Measurements from ENCODE around the gene NKD1.

NKD1 gene

DNA sequence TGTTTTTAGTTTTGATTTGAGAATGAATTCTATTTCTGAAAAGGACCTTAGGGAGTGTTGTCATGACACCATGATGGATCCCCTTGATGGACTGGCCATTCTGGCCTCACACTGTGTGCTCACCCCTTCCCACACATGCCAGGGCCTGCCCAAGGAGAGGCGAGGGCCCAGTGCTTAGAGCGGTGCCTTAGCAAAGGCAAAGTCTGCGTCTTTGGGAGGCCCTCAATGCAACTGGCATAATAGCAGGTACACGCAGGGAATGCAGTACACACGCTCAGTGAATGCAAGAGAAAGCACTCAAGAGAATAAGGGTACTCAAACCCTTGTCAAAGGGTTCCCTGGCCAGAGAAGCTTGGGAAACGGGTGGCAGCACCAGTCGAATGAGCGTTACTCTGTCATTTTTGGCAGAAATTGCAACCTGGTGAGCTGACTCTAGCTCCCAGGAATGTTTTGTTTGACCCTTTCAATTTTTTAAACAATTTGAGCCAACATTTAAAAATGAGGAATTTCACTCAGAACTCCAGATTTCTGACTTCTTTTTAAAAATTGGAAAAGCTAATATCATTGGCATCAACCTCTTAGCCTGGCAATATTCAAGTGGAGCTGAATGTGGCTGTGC lies 32.1 kb downstream of the NKD1 start:
- no peaks in the 10 kb centered on the region for H3K27me3 ChIP-seq (ENCODE audit: control insufficient read depth in 1 of 2, insufficient read depth in 2 of 2, low read length in 2 of 2)
- H3K4me3 ChIP-seq (ENCODE audit: low read length in 2 of 2): no peak overlapping the region
- no peaks in the 10 kb centered on the region for H3K9me3 ChIP-seq (ENCODE audit: control insufficient read depth in 2 of 2, low read length in 2 of 2)
- no peak overlapping the region for H3K27ac ChIP-seq (ENCODE audit: low read length)
- no peak overlapping the region for H3K9ac ChIP-seq (ENCODE audit: low read length in 2 of 2)
- H3K4me1 ChIP-seq (ENCODE audit: control insufficient read depth, insufficient read depth, low read length): peaks cover 46% of the 10 kb centered on the region
- peaks cover 0 to 5% of the 10 kb centered on the region in 2 donors for H3K36me3 ChIP-seq (ENCODE audit: control insufficient read depth in 2 of 2, insufficient read depth in 2 of 2, low read length in 2 of 2)

DNA sequence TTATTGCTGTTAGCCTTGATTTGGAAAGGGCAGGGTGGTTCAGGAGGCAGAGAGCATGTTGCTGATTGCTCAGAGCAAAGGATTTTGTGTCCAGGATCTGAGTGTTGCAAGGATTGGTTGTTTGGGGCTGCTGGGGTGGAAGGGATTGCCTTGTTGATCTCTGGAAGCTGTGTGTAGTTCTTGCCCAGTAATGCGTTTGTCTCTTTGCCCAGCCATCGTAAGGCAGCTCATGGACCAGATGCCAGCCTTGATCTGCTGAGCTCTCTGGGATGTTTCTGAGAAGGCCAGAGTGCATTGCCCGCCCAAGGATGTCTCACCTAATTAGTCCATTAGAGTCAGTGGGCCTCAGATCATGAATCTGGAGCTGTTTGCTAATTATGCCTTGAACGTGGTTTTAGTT lies 33.6 kb downstream of the NKD1 start:
- Histone ChIP-seq H3K4me1 (ENCODE audit: control insufficient read depth, insufficient read depth, low read length) (peaks cover 48% of the 10 kb centered on the region), H3K27me3 (ENCODE audit: control insufficient read depth in 1 of 2, insufficient read depth in 2 of 2, low read length in 2 of 2) (no peaks in the 10 kb centered on the region), H3K27ac (ENCODE audit: low read length) (peak overlapping the region; percentile 49), H3K4me3 (ENCODE audit: low read length in 2 of 2) (no peak overlapping the region), H3K9ac (ENCODE audit: low read length in 2 of 2) (peak overlapping the region in 1 of 2 donors; percentile 36), H3K36me3 (ENCODE audit: control insufficient read depth in 2 of 2, insufficient read depth in 2 of 2, low read length in 2 of 2) (peaks cover 0 to 5% of the 10 kb centered on the region in 2 donors), H3K9me3 (ENCODE audit: control insufficient read depth in 2 of 2, low read length in 2 of 2) (no peaks in the 10 kb centered on the region)

DNA sequence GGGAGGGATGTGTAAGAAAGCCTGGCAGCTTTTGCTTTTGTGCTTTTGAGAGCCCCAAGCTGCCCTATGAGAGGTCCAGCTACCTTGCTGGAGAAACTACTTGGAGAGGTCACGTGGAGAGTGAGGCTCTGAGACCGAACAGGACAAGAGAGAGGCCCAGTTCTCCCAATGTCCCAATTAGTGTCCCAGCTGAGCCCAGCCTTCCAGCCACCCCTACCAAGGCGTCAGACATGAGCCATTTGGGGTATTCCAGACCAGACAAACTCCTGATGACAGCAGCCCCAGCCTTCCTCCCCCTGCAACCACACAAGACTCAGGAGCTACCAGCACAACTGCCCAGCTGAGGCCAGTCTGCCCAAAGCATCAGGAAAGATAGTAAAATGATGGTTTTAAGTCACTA lies 35.0 kb downstream of the NKD1 start:
- Histone ChIP-seq H3K27ac (ENCODE audit: low read length) (no peak overlapping the region), H3K9me3 (ENCODE audit: control insufficient read depth in 2 of 2, low read length in 2 of 2) (no peaks in the 10 kb centered on the region), H3K36me3 (ENCODE audit: control insufficient read depth in 2 of 2, insufficient read depth in 2 of 2, low read length in 2 of 2) (peaks cover 0 to 5% of the 10 kb centered on the region in 2 donors), H3K27me3 (ENCODE audit: control insufficient read depth in 1 of 2, insufficient read depth in 2 of 2, low read length in 2 of 2) (no peaks in the 10 kb centered on the region), H3K9ac (ENCODE audit: low read length in 2 of 2) (no peak overlapping the region), H3K4me3 (ENCODE audit: low read length in 2 of 2) (no peak overlapping the region), H3K4me1 (ENCODE audit: control insufficient read depth, insufficient read depth, low read length) (peaks cover 48% of the 10 kb centered on the region)

DNA sequence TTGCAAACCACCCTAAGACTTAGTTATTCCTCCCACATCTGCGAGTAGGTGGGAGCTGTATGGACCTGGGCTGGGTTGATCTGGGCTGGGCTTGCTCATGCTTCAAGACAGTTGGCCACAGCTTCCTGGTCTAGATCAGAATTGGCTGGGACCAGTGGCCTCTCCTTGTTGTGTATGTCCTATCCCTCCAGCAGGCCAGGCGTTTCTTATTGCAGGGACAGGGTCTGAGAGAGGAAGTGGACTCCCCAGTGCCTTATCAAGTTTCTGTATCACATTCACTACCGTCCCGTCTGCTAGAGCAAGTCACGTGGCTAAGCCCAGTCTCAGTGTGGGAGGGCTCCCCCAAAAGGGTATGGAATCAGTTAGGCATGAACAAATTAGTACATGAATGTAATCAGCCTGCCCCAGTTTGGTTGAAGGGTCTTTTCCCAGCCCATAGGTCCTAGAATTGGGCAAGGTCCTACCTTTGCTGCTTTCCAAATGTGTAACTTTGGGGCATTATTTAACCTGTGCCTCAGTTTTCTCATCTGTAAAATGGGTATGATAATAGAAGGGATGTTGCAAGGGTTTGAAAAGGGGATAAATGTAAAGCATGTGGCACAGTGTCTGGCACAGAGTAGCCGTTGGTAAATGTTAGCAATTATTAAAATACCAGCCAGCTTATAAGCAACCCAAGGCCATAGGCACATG lies 36.0 kb downstream of the NKD1 start:
- H3K9me3 ChIP-seq (ENCODE audit: control insufficient read depth in 2 of 2, low read length in 2 of 2): no peaks in the 10 kb centered on the region
- peaks cover 48% of the 10 kb centered on the region for H3K4me1 ChIP-seq (ENCODE audit: control insufficient read depth, insufficient read depth, low read length)
- no peaks in the 10 kb centered on the region for H3K27me3 ChIP-seq (ENCODE audit: control insufficient read depth in 1 of 2, insufficient read depth in 2 of 2, low read length in 2 of 2)
- no peak overlapping the region for H3K4me3 ChIP-seq (ENCODE audit: low read length in 2 of 2)
- H3K9ac ChIP-seq (ENCODE audit: low read length in 2 of 2): no peak overlapping the region
- H3K27ac ChIP-seq (ENCODE audit: low read length): no peak overlapping the region
- H3K36me3 ChIP-seq (ENCODE audit: control insufficient read depth in 2 of 2, insufficient read depth in 2 of 2, low read length in 2 of 2): peaks cover 0 to 3% of the 10 kb centered on the region in 2 donors

DNA sequence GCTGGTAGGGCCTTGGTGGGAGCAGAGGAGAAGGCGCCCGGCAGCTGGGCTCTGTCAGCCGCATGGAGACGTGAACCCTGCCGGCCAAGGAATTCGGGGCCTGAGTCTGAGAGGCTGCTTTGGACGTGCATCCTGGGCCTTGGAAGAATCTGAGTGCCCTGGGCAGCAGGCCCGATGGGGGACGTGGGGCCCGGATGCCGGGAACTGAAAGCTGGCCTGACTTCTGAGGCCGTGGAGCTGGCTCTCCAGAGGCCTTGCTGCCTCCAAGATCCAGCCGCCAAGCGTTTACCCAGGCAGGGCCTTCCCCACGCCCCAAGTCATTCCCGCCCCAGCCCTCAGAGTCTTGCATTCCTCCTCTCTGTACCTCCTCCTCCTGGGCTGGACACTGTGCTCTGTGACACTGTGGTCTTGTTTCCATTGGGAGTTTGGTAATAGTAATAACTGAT lies 37.2 kb downstream of the NKD1 start:
- peaks cover 45% of the 10 kb centered on the region for H3K4me1 ChIP-seq (ENCODE audit: control insufficient read depth, insufficient read depth, low read length)
- H3K9ac ChIP-seq (ENCODE audit: low read length in 2 of 2): peak overlapping the region; percentile 61 to 75
- H3K27ac ChIP-seq (ENCODE audit: low read length): peak overlapping the region; percentile 89
- no peaks in the 10 kb centered on the region for H3K36me3 ChIP-seq (ENCODE audit: control insufficient read depth in 2 of 2, insufficient read depth in 2 of 2, low read length in 2 of 2)
- H3K9me3 ChIP-seq (ENCODE audit: control insufficient read depth in 2 of 2, low read length in 2 of 2): no peaks in the 10 kb centered on the region
- no peaks in the 10 kb centered on the region for H3K27me3 ChIP-seq (ENCODE audit: control insufficient read depth in 1 of 2, insufficient read depth in 2 of 2, low read length in 2 of 2)
- H3K4me3 ChIP-seq (ENCODE audit: low read length in 2 of 2): peak overlapping the region in 1 of 2 donors; percentile 52

DNA sequence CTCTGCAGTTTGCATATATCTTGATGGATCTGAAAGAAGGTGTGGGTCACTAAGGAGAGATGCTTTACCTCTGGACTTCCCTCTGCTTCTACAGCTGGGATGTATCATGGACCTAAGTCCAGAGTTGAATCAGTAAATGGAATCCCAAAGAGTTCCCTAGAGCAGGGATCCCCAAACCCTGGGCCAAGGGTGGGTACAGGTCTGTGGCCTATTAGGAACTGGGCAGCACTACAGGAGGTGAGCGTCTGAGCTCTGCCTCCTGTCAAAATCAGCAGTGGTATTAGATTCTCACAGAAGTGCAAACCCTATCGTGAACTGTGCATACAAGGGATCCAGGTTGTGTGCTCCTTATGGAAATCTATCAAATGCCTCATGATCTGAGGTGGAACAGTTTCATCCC lies 39.3 kb downstream of the NKD1 start:
- Histone ChIP-seq H3K4me1 (ENCODE audit: control insufficient read depth, insufficient read depth, low read length) (peaks cover 41% of the 10 kb centered on the region), H3K9ac (ENCODE audit: low read length in 2 of 2) (no peak overlapping the region), H3K27ac (ENCODE audit: low read length) (no peak overlapping the region), H3K4me3 (ENCODE audit: low read length in 2 of 2) (no peak overlapping the region), H3K36me3 (ENCODE audit: control insufficient read depth in 2 of 2, insufficient read depth in 2 of 2, low read length in 2 of 2) (no peaks in the 10 kb centered on the region), H3K27me3 (ENCODE audit: control insufficient read depth in 1 of 2, insufficient read depth in 2 of 2, low read length in 2 of 2) (no peaks in the 10 kb centered on the region), H3K9me3 (ENCODE audit: control insufficient read depth in 2 of 2, low read length in 2 of 2) (no peaks in the 10 kb centered on the region)

DNA sequence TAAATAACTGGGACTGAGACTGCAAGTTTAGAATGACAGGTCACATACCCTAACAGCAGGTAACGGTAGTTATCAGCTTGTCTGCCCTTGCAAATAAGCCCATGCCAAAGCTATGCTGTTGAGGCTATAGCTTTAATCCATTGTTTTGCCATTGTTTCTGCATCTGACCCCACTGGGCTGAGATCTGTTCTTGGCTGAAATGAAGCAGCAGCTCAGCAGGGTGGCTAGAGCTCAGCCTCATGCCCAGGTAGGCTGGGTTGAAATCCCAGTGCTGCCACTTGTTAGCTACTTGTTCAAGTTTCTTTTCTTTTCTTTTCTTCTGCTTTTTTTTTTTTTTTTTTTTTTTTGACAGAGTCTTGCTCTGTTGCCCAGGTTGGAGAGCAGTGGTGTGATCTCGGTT lies 40.1 kb downstream of the NKD1 start:
- H3K4me3 ChIP-seq (ENCODE audit: low read length in 2 of 2): no peak overlapping the region
- H3K4me1 ChIP-seq (ENCODE audit: control insufficient read depth, insufficient read depth, low read length): peaks cover 48% of the 10 kb centered on the region
- no peaks in the 10 kb centered on the region for H3K36me3 ChIP-seq (ENCODE audit: control insufficient read depth in 2 of 2, insufficient read depth in 2 of 2, low read length in 2 of 2)
- no peaks in the 10 kb centered on the region for H3K9me3 ChIP-seq (ENCODE audit: control insufficient read depth in 2 of 2, low read length in 2 of 2)
- no peak overlapping the region for H3K27ac ChIP-seq (ENCODE audit: low read length)
- H3K27me3 ChIP-seq (ENCODE audit: control insufficient read depth in 1 of 2, insufficient read depth in 2 of 2, low read length in 2 of 2): no peaks in the 10 kb centered on the region
- H3K9ac ChIP-seq (ENCODE audit: low read length in 2 of 2): no peak overlapping the region

DNA sequence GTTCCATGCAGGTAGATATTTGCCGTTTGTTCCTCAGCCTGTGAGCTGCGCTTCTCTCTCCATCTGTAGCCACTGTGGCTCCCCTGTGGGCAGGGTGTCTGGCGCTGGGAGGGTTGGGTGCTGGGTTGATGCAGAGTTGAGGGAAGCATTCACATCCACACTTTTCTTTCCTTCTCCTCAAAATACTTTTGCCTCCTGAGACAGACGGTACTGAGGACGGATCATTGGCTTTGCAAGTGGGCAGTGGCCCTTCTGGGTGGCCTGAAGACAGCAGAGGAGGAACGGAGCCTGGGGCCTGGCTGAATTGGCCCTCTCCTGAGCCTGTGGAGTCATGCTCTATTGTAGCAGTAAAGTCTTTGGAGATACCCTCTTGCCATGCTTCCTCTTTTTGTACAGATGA lies 43.0 kb downstream of the NKD1 start:
- Histone ChIP-seq H3K4me3 (ENCODE audit: low read length in 2 of 2) (no peak overlapping the region), H3K27me3 (ENCODE audit: control insufficient read depth in 1 of 2, insufficient read depth in 2 of 2, low read length in 2 of 2) (no peaks in the 10 kb centered on the region), H3K27ac (ENCODE audit: low read length) (peak overlapping the region; percentile 74), H3K4me1 (ENCODE audit: control insufficient read depth, insufficient read depth, low read length) (peaks cover 33% of the 10 kb centered on the region), H3K36me3 (ENCODE audit: control insufficient read depth in 2 of 2, insufficient read depth in 2 of 2, low read length in 2 of 2) (no peaks in the 10 kb centered on the region), H3K9me3 (ENCODE audit: control insufficient read depth in 2 of 2, low read length in 2 of 2) (no peaks in the 10 kb centered on the region), H3K9ac (ENCODE audit: low read length in 2 of 2) (no peak overlapping the region)

DNA sequence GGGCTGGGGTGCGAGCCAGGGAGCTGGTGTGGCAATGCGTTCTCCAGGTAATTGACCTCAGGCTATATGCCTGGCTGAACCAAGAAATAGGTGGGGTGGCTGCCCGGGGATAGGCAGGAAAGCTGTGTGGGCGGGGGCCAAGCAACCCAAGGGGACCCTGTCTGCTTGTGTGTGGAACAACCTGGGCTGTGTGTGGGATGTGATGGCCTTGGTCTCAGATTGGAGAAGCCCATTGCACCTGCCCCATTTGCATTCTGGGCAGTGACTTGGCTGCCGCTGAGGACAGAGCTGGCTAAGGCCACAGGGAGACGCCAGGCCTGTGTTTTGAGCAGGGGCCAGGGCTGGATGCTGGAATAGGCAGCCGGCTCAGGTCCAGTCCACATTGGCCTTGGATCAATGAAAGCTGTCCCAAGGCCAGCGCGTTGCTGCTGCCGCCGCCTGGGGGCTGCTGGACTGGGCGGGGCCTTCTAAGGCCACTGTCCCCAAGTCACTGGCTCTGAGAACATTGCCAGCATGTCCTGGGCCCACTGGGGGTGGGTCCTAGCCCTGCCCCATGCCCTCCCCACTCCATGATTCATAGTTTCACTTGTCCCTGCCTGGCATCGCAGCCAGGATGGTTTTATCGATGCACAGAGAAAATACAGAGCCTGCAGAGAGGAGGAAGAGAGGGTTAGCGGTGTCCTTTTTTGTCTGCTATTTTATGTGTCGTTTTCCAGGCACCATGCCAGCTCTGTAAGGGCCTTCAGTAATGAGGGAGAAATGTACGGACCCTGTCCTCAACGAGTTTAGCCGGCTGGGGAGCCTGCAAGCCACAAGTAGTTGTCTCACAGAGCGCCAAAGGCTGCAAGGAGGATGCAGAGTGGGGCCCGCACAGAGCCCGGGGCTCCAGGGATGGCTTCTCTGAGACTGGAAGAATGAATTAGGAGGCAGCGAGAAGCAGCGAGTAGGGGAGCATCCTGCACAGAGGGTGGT lies 43.9 kb downstream of the NKD1 start:
- Histone ChIP-seq H3K27me3 (ENCODE audit: control insufficient read depth in 1 of 2, insufficient read depth in 2 of 2, low read length in 2 of 2) (no peaks in the 10 kb centered on the region), H3K4me1 (ENCODE audit: control insufficient read depth, insufficient read depth, low read length) (peaks cover 32% of the 10 kb centered on the region), H3K9me3 (ENCODE audit: control insufficient read depth in 2 of 2, low read length in 2 of 2) (no peaks in the 10 kb centered on the region), H3K4me3 (ENCODE audit: low read length in 2 of 2) (peak overlapping the region; percentile 21 to 61), H3K27ac (ENCODE audit: low read length) (peak overlapping the region; percentile 74), H3K36me3 (ENCODE audit: control insufficient read depth in 2 of 2, insufficient read depth in 2 of 2, low read length in 2 of 2) (no peaks in the 10 kb centered on the region), H3K9ac (ENCODE audit: low read length in 2 of 2) (peak overlapping the region; percentile 9 to 36)

DNA sequence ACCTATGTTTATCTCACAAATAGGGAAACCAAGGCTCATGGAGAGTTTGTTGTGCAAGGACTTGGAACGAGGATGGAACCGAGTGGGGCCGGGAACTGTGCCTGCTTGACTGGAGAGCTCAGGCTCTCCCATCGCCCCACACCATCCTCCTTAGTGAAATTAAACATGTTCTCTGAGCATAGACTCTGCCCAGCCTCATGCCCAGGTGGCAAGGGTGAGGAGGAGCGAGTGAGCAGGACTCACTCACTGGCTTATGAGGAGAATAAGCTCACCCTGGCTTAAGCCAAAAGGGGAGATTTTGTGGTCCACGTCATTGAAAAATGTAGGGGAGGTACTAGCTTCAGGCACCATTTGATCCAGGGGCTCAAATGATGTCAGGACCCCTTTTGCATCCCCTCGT lies 44.8 kb downstream of the NKD1 start:
- Histone ChIP-seq H3K36me3 (ENCODE audit: control insufficient read depth in 2 of 2, insufficient read depth in 2 of 2, low read length in 2 of 2) (no peaks in the 10 kb centered on the region), H3K9me3 (ENCODE audit: control insufficient read depth in 2 of 2, low read length in 2 of 2) (no peaks in the 10 kb centered on the region), H3K27me3 (ENCODE audit: control insufficient read depth in 1 of 2, insufficient read depth in 2 of 2, low read length in 2 of 2) (no peaks in the 10 kb centered on the region), H3K4me3 (ENCODE audit: low read length in 2 of 2) (peak overlapping the region in 1 of 2 donors; percentile 61), H3K27ac (ENCODE audit: low read length) (peak overlapping the region; percentile 74), H3K4me1 (ENCODE audit: control insufficient read depth, insufficient read depth, low read length) (peaks cover 36% of the 10 kb centered on the region), H3K9ac (ENCODE audit: low read length in 2 of 2) (no peak overlapping the region)
